ENCODE measurements around the gene GASK1A. TPM values are rescaled to one million over a fixed set of nuclear protein-coding genes. Genes with fewer than 3 reads are reported as not detected.

The GASK1A gene
- total and polyA plus RNA-seq, 2 of the 4 experiments (the other 2 are of a cell fraction), result 0.18 to 0.19 TPM

DNA sequence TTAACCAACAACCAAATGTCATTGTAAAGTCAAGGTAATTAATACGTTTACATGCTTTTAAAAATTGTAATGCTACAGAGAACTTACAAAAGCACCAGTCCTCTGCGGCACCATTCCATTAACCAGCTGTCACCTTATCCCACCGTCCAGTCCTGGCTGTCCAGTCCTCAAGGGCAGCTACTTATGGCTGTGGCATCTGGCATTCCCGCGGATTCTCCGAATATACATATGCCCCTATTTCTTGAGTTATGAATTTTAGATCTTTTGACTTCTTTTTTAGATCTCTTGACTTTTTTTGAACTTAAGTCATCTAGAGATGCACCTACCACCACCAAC lies 127.2 kb downstream of the GASK1A start:
- Histone ChIP-seq H2BK5ac (ENCODE audit: low read depth, low read length, poor library complexity, severe bottlenecking) (no peak overlapping the region), H3K23ac (ENCODE audit: low read depth, low read length) (no peak overlapping the region), H3K9me3 (ENCODE audit: control insufficient read depth, insufficient read depth, low read length) (no peaks in the 10 kb centered on the region), H2BK120ac (ENCODE audit: low read depth, low read length) (no peak overlapping the region), H4K5ac (ENCODE audit: low read depth, low read length) (no peak overlapping the region), H3K27me3 (ENCODE audit: control insufficient read depth, insufficient read depth, low read length) (no peaks in the 10 kb centered on the region; the same call in 1 of the 2 replicates), H3K36me3 (ENCODE audit: control insufficient read depth, insufficient read depth, low read length) (no peaks in the 10 kb centered on the region), H3K4me1 (ENCODE audit: control insufficient read depth, insufficient read depth, low read length) (peaks cover 3% of the 10 kb centered on the region; the same call in 1 of the 2 replicates), H3K56ac (ENCODE audit: extremely low read depth, insufficient read depth, low read length) (no peak overlapping the region), H2AK9ac (replicated peaks; ENCODE audit: low read depth, low read length, poor library complexity) (no peak overlapping the region), H3K9me1 (ENCODE audit: insufficient read depth, low read length) (peaks cover 7% of the 10 kb centered on the region; the same call in 1 of the 2 replicates), H3K18ac (ENCODE audit: low read depth, low read length) (no peak overlapping the region), H3K9ac (ENCODE audit: low read depth, low read length) (no peak overlapping the region), H3K4me3 (ENCODE audit: insufficient read depth, low read depth, low read length) (peak overlapping the region; percentile 86; the same call in 1 of the 2 replicates), H2BK20ac (ENCODE audit: low read depth, low read length) (no peak overlapping the region), H2BK15ac (ENCODE audit: low read depth, low read length) (no peak overlapping the region), H2AK5ac (ENCODE audit: low read depth, low read length) (no peak overlapping the region), H3K79me1 (ENCODE audit: low read depth in 1 of 2, low read length in 2 of 2) (peaks cover 0 to 8% of the 10 kb centered on the region in 2 experiments; a peak in 2 of 4 replicates), H4K91ac (ENCODE audit: insufficient read depth, low read depth, low read length) (no peak overlapping the region), H2AFZ (replicated peaks; ENCODE audit: low read length, poor library complexity) (peak overlapping the region; percentile 86), H4K20me1 (ENCODE audit: insufficient read depth, low read length) (no peaks in the 10 kb centered on the region), H3K27ac (ENCODE audit: insufficient read depth, low read length) (no peak overlapping the region), H3K14ac (replicated peaks; ENCODE audit: low read depth, low read length) (no peak overlapping the region), H3K4me2 (ENCODE audit: low read depth, low read length) (peak overlapping the region; percentile 83), H4K8ac (ENCODE audit: low read depth in 2 of 2, low read length in 2 of 2) (no peak overlapping the region), H3K4ac (ENCODE audit: low read depth, low read length) (no peak overlapping the region)
- ATAC-seq (ENCODE audit: low read depth), result peak; percentile 28
- dilution Hi-C loops (cut with HindIII; ENCODE audit: low sequenced_read_pairs, unreplicated experiment), result no loop called here
- ChIA-PET POLR2A (ENCODE audit: unreplicated experiment) (no interaction called here), CTCF (interaction anchor here (1.0 kb wide), 1 partner anchor 397 kb away, joined by 3 read pairs; no protein-coding TSS in a partner anchor)
- DNase-seq, result no peak
- TF ChIP-seq CHD1 (IDR thresholded peaks at IDR 0.05; ENCODE audit: low read depth, low read length), result no peak
- TF ChIP-seq RFX5 (IDR thresholded peaks at IDR 0.05; ENCODE audit: low read depth, low read length), result no peak
- TF ChIP-seq SMC3 (IDR thresholded peaks at IDR 0.05; ENCODE audit: low read depth, low read length), result no peak
- no peak for TF ChIP-seq CEBPB (IDR thresholded peaks at IDR 0.05; ENCODE audit: low read depth, low read length)
- TF ChIP-seq BHLHE40 (IDR thresholded peaks at IDR 0.05; ENCODE audit: low read depth, low read length), result no peak
- no peak for TF ChIP-seq FOS (IDR thresholded peaks at IDR 0.05; ENCODE audit: low read depth, low read length)
- TF ChIP-seq NFE2L2 (IDR thresholded peaks at IDR 0.05; ENCODE audit: low read depth, low read length), result no peak
- TF ChIP-seq RAD21 (IDR thresholded peaks at IDR 0.05; ENCODE audit: low read length), result no peak
- no peak for TF ChIP-seq USF2 (IDR thresholded peaks at IDR 0.05; ENCODE audit: low read depth, low read length)
- no peak for TF ChIP-seq MXI1 (IDR thresholded peaks at IDR 0.05; ENCODE audit: borderline replicate concordance, low read depth, low read length)
- no peak for TF ChIP-seq MAFK (IDR thresholded peaks at IDR 0.05; ENCODE audit: low read depth, low read length)
- in situ Hi-C loops (cut with MboI; ENCODE audit: low sequenced_read_pairs), result no loop called here
- intact Hi-C loops (cut with micrococcal nuclease), result no loop called here
- no CpG with 5 or more reads among the region's 6 CpGs for WGBS, 2 experiments (ENCODE audit: extremely low coverage in 2 of 2, insufficient read length in 1 of 2)
- BruUV-seq (replicated peaks), result no TSS peak

Other genes with a start within 250 kb of the GASK1A start
- gene CCDC13, start 206.1 kb upstream of the GASK1A start, total RNA-seq (2012; rRNA removed), result 0.18 and 0.28 TPM in 2 replicates
- 0.19 TPM in 2 replicates for gene CCDC13, start 206.1 kb upstream of the GASK1A start, polyA plus RNA-seq (2012; rRNA removed)
- gene HIGD1A, start 174.8 kb upstream of the GASK1A start, total RNA-seq (2012; rRNA removed), result 86.6 and 201 TPM in 2 replicates
- 106 and 137 TPM in 2 replicates for gene HIGD1A, start 174.8 kb upstream of the GASK1A start, polyA plus RNA-seq (2012; rRNA removed)
- not detected in 2 replicates for gene ACKR2, start 169.9 kb upstream of the GASK1A start, total RNA-seq (2012; rRNA removed)
- gene ACKR2, start 169.9 kb upstream of the GASK1A start, polyA plus RNA-seq (2012; rRNA removed), result 0.07 and 0.10 TPM in 2 replicates
- gene CYP8B1, start 103.4 kb upstream of the GASK1A start, total RNA-seq (2012; rRNA removed), result not detected in 2 replicates
- not detected in 2 replicates for gene CYP8B1, start 103.4 kb upstream of the GASK1A start, polyA plus RNA-seq (2012; rRNA removed)
- gene ZNF662, start 73.2 kb upstream of the GASK1A start, total RNA-seq (2012; rRNA removed), result 0.28 and 0.54 TPM in 2 replicates
- gene ZNF662, start 73.2 kb upstream of the GASK1A start, polyA plus RNA-seq (2012; rRNA removed), result 0.29 and 0.30 TPM in 2 replicates
- gene POMGNT2, start 126.8 kb downstream of the GASK1A start, total RNA-seq (2012; rRNA removed), result 6.4 and 7.5 TPM in 2 replicates
- gene POMGNT2, start 126.8 kb downstream of the GASK1A start, polyA plus RNA-seq (2012; rRNA removed), result 16.2 and 19.4 TPM in 2 replicates

Measured in IMR-90 (cell line).